Right cardiac atrium (tissue), 5 donors: Measurements from ENCODE around the gene LYRM4. TPM values are rescaled to one million over a fixed set of nuclear protein-coding genes. Genes with fewer than 3 reads are reported as not detected.
A peak's percentile ranks its signal among the peaks of the same experiment; 100 is the strongest.

Experiments
- ATAC-seq, 2 donors: fragments of 200-7000 bp; cut with Tn5 transposase; one replicate each; pipeline versions ENCODE4 v1.8.0 to v1.9.1; 2020; ENCODE audit warnings: moderate library complexity in 2 of 2, mild to moderate bottlenecking in 1 of 2
- DNase-seq, 3 donors: peaks; one replicate each; pipeline ENCODE4 v3.0.0-alpha.2; 2020
- H3K27ac ChIP-seq: one replicate; pipeline ENCODE4 v1.5.1; 2013; ENCODE audit warnings: mild to moderate bottlenecking, low read length, control low read depth, moderate library complexity
- H3K27me3 ChIP-seq: one replicate; pipeline ENCODE4 v1.6.1; 2013; ENCODE audit not compliant: control insufficient read depth, insufficient read depth
- H3K4me1 ChIP-seq: one replicate; pipeline ENCODE4 v1.6.1; 2013; ENCODE audit warnings: low read length; ENCODE audit not compliant: control insufficient read depth, insufficient read depth
- H3K4me3 ChIP-seq: one replicate; pipeline ENCODE4 v1.5.1; 2013; ENCODE audit warnings: low read length, control low read depth
- H3K9me3 ChIP-seq: one replicate; pipeline ENCODE4 v1.6.1; 2013; ENCODE audit warnings: low read length; ENCODE audit not compliant: control insufficient read depth
- WGBS: extraction: QIAGEN DNeasy Blood & Tissue Kit; methylation state at CpG from one replicate; pipeline ENCODE4 v1.1.7; 2013; 5-methylcytosine and 5-hydroxymethylcytosine counted together
- intact Hi-C, 4 donors: fragments of 100-400 bp; cut with DNase I; formaldehyde crosslinking; loops; one replicate each; pipeline versions ENCODE4 v1.11.0 to v1.14.0; 2022 to 2023
- polyA plus RNA-seq: library from polyadenylated mRNA; stranded (reverse); fragments of 200-250 nt; gene quantifications from one replicate; pipeline ENCODE4 v1.2.3, GENCODE V29; 2013
- total RNA-seq, 4 donors: library from RNA; stranded (reverse); fragmentation: NEBNext Ultra II Directional; extraction: Animal tissue kit (Norgen Biotek cat#: 25700); gene quantifications; one replicate each; pipeline ENCODE4 v1.2.1, GENCODE V29; 2021
- donor health status: healthy with polysubstance abuse.
- donor health status: DM: no; HTN: yes; CAD: no.
- donor health status: DM: no; HTN: no; CAD: no.
- donor health status: DM: no; HTN: yes; CAD: no; lungs with severe emphysema.
- donor health status: DM: yes; HTN: yes; CAD: no.

Gene LYRM4
- total and polyA plus RNA-seq, 5 donors: 20.2 to 30.5 (median 26.6) TPM

- Histone ChIP-seq H3K9me3 (no peaks in the 10 kb centered on the region), H3K4me1 (peaks cover 3% of the 10 kb centered on the region), H3K27ac (no peak overlapping the region), H3K4me3 (no peak overlapping the region), H3K27me3 (no peaks in the 10 kb centered on the region)
- DNase-seq (no peak), ATAC-seq (no peak)
- intact Hi-C loops: loop anchor here in 1 of 4 donors (10.0 kb wide), 1 partner anchor 62 kb away; no protein-coding TSS in a partner anchor
- 89% methylated on average over 9 of the region's 9 CpGs for WGBS
Observed at GRCh38 chr6:5116243-5116991, 144.3 kb downstream of the LYRM4 start.

- WGBS: 80% methylated on average over 10 of the region's 10 CpGs
- Histone ChIP-seq H3K27me3 (no peaks in the 10 kb centered on the region), H3K4me1 (peaks cover 3% of the 10 kb centered on the region), H3K27ac (no peak overlapping the region), H3K9me3 (no peaks in the 10 kb centered on the region), H3K4me3 (no peak overlapping the region)
- intact Hi-C loops: loop anchor here in 1 of 4 donors (10.0 kb wide), 1 partner anchor 60 kb away; no protein-coding TSS in a partner anchor
- ATAC-seq (peak in 1 of 2 donors; percentile 47), DNase-seq (no peak)
Observed at GRCh38 chr6:5115168-5115567, 145.6 kb downstream of the LYRM4 start.

DNA sequence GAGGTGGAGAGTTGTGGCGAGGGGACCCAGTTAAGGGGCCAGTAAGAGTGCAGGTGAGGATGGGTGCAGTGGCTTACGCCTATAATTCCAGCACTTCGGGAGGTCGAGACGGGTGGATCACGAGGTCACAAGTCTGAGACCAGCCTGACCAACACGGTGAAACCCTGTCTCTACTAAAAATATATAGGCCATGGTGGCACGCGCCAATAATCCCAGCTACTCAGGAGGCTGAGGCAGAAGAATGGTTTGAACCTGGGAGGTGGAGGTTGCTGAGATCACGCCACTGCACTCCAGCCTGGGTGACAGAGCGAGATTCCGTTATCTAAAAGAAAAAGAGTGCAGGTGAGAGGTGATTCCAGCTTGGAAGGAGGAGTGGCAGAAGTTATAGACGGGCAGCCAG lies 147.7 kb downstream of the LYRM4 start:
- 98% methylated on average over 13 of the region's 13 CpGs for WGBS
- Histone ChIP-seq H3K27ac (no peak overlapping the region), H3K27me3 (no peaks in the 10 kb centered on the region), H3K4me1 (peaks cover 3% of the 10 kb centered on the region), H3K9me3 (no peaks in the 10 kb centered on the region), H3K4me3 (no peak overlapping the region)
- no peak for ATAC-seq
- no peak for DNase-seq
- intact Hi-C loops: loop anchor here in 1 of 4 donors (10.0 kb wide), 1 partner anchor 58 kb away; no protein-coding TSS in a partner anchor

DNA sequence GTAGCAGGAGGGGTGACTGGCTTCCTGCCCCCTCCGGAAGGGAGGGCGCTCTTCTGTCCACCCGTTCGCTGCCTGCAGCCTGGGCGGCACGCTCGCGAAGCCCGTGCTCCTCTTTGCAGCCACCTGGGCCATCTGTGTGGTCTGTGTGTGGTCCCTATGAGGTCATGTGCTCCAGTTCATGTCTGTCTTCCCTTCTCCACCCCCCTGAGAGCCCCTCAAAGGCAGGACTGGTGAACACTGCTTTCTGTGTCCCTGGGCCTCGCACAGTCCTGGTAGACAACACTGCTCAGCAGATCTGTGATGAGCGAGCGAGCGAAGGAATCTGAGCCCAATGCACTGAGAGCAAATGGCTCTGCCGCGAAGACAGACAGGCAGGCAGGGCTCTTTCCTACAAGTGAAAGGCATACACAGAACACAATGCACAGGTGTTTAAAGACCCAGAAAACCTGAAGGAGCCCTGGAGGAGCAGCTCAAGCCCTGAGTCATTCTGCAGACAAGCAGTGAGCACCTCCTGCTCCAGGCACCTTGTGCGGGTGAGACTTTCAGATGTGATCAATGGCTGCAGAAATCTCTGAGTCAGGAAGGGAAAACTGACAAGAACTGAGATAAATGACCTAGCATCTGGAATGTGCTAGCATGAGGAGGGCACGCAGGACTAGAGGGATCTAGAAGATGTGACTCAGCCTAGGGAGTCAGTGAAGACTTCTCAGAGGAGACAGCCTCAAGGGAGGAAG lies 148.5 kb downstream of the LYRM4 start:
- Histone ChIP-seq H3K27me3 (no peaks in the 10 kb centered on the region), H3K4me1 (peaks cover 3% of the 10 kb centered on the region), H3K4me3 (no peak overlapping the region), H3K27ac (no peak overlapping the region), H3K9me3 (no peaks in the 10 kb centered on the region)
- intact Hi-C loops: loop anchor here in 1 of 4 donors (10.0 kb wide), 1 partner anchor 57 kb away; no protein-coding TSS in a partner anchor
- 78% methylated on average over 17 of the region's 17 CpGs for WGBS
- DNase-seq: no peak
- ATAC-seq: no peak

DNA sequence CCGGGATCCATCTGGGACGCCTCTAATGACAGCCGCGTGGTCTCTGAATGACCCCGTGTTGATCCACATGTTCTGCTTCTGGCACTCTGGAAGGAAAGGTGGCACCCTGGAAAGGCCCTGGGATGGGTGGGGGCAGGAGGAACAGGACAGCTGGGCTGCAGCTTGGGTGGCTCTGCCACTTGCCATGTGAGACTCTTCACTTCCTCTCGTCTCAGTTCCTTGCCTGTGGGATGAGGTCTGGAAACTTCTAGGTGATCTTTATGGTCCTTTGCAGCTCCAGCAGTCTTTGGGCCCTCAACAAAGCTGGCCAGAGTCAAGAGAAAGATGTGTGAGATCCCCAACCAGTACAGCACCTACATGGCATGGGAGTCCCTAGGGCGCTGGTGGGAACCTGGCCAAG lies 149.1 kb downstream of the LYRM4 start:
- intact Hi-C loops: loop anchor here in 1 of 4 donors (10.0 kb wide), 1 partner anchor 57 kb away; no protein-coding TSS in a partner anchor
- H3K27ac ChIP-seq: no peak overlapping the region
- DNase-seq: no peak
- H3K9me3 ChIP-seq: no peaks in the 10 kb centered on the region
- H3K4me1 ChIP-seq: peaks cover 3% of the 10 kb centered on the region
- H3K27me3 ChIP-seq: no peaks in the 10 kb centered on the region
- no peak overlapping the region for H3K4me3 ChIP-seq
- no peak for ATAC-seq
- 72% methylated on average over 7 of the region's 7 CpGs for WGBS

- H3K27ac ChIP-seq: no peak overlapping the region
- ATAC-seq (no peak), DNase-seq (no peak)
- no peaks in the 10 kb centered on the region for H3K9me3 ChIP-seq
- intact Hi-C loops: loop anchor here in 1 of 4 donors (10.0 kb wide), 1 partner anchor 55 kb away; no protein-coding TSS in a partner anchor
- 89% methylated on average over 16 of the region's 16 CpGs for WGBS
- peaks cover 3% of the 10 kb centered on the region for H3K4me1 ChIP-seq
- no peaks in the 10 kb centered on the region for H3K27me3 ChIP-seq
- no peak overlapping the region for H3K4me3 ChIP-seq
Observed at GRCh38 chr6:5110246-5110645, 150.5 kb downstream of the LYRM4 start.

- Histone ChIP-seq H3K4me1 (peaks cover 3% of the 10 kb centered on the region), H3K27me3 (no peaks in the 10 kb centered on the region), H3K9me3 (no peaks in the 10 kb centered on the region), H3K27ac (peak overlapping the region; percentile 21), H3K4me3 (no peak overlapping the region)
- WGBS: 86% methylated on average over 10 of the region's 10 CpGs
- ATAC-seq: no peak
- intact Hi-C loops: no loop called here
- no peak for DNase-seq
Observed at GRCh38 chr6:5109436-5109835, 151.3 kb downstream of the LYRM4 start.

- H3K4me1 ChIP-seq: peaks cover 3% of the 10 kb centered on the region
- DNase-seq (no peak), ATAC-seq (peak in 1 of 2 donors; percentile 4)
- H3K27ac ChIP-seq: peak overlapping the region; percentile 28
- H3K4me3 ChIP-seq: no peak overlapping the region
- no peaks in the 10 kb centered on the region for H3K9me3 ChIP-seq
- 80% methylated on average over 6 of the region's 6 CpGs for WGBS
- no peaks in the 10 kb centered on the region for H3K27me3 ChIP-seq
- intact Hi-C loops: no loop called here
Observed at GRCh38 chr6:5108536-5109150, 152.1 kb downstream of the LYRM4 start.

DNA sequence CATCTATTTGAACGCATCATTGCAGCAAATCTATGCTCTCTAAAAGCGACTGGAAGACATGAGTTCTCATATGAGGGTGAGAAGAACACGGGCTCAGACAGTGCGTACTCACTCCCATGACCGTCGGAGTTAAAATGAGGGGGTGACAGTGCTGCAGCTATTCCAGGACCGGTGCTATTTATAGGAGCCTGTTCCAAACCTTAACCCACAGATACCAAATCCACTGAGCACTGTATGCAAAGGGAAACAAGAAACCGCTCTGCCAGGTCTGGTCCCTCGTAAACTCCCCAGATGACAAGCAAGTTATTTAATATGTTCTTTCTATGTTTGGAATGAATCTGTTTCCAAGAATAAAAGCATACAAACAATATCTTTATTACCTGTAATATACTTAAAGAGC lies 152.7 kb downstream of the LYRM4 start:
- ATAC-seq (peak; percentile 86), DNase-seq (no peak)
- H3K4me1 ChIP-seq: peaks cover 3% of the 10 kb centered on the region
- H3K27ac ChIP-seq: peak overlapping the region; percentile 88
- H3K27me3 ChIP-seq: no peaks in the 10 kb centered on the region
- intact Hi-C loops: no loop called here
- no peak overlapping the region for H3K4me3 ChIP-seq
- 56% methylated on average over 9 of the region's 9 CpGs for WGBS
- no peaks in the 10 kb centered on the region for H3K9me3 ChIP-seq

- Histone ChIP-seq H3K9me3 (no peaks in the 10 kb centered on the region), H3K27ac (peak overlapping the region; percentile 88), H3K4me3 (no peak overlapping the region), H3K27me3 (no peaks in the 10 kb centered on the region), H3K4me1 (peaks cover 3% of the 10 kb centered on the region)
- ATAC-seq (peak; percentile 75 to 78), DNase-seq (no peak)
- 69% methylated on average over 10 of the region's 10 CpGs for WGBS
- intact Hi-C loops: no loop called here
Observed at GRCh38 chr6:5107341-5107740, 153.4 kb downstream of the LYRM4 start.

GRCh38 chr6:5105146-5105545 lies 155.6 kb downstream of the LYRM4 start:
- H3K4me3 ChIP-seq: no peak overlapping the region
- no peaks in the 10 kb centered on the region for H3K4me1 ChIP-seq
- H3K27me3 ChIP-seq: no peaks in the 10 kb centered on the region
- no peak for DNase-seq
- WGBS: 98% methylated on average over 10 of the region's 10 CpGs
- no peak overlapping the region for H3K27ac ChIP-seq
- no peaks in the 10 kb centered on the region for H3K9me3 ChIP-seq
- intact Hi-C loops: no loop called here
- no peak for ATAC-seq
